Purkinje cell (primary cell): ENCODE measurements around the gene UTS2B. TPM values are rescaled to one million over a fixed set of nuclear protein-coding genes. Genes with fewer than 3 reads are reported as not detected.

Experiments
- polyA plus RNA-seq: library from polyadenylated mRNA; unstranded; fragments of >200 nt; fragmentation: Nextera tagmentation; gene quantifications from 2 replicates; pipeline ENCODE4 v1.2.1, GENCODE V29; 2014

Gene UTS2B, protein sequence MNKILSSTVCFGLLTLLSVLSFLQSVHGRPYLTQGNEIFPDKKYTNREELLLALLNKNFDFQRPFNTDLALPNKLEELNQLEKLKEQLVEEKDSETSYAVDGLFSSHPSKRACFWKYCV
- 1.2 and 4.6 TPM in 2 replicates for polyA plus RNA-seq

DNA sequence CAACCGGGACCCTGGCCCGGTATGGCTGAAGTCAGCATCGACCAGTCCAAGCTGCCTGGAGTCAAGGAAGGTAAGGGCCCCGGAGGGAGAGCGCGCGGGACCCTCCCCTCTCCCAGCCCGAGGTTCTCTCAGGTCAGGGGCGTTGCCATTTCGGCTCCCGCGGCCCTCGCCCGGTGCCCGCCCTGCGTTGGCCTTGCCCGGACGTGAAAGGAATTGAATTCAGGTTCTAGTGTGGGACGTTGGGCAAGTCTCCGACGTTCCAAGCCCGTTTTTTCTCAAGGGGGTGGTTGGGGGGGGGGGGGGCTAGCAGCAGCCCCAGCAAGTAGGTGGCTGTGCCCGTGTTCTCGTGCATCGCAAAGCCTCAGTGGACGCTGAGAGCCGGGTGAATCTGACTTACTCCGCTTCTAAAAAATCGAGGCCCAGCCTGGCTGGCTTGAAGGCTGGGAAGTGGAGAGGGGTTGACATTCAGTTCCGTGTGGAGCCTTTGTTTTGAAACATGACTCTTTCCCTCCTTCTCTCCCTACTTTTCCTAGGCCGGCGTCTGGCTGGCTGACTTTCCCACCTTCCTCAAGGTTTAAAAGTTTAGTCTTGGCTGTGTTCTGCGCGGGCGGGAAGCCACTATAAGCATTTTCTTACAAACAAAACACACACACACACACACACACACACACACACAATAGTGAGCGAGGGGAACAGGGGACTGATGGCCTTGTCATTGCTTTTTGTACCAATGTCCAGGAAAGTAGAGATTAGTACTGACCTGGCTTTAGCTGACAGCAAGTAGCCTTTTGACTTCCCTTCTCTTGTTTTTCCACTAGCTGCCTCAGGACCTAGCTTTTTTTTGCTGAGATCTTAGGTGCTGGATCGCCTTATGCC, at the start of gene UTS2B:
Gene UTS2B, minus strand, starts transcription at position 873 of the 876 bp plus-strand sequence. CDS start 48,337 bp downstream, outside the sequence.

DNA sequence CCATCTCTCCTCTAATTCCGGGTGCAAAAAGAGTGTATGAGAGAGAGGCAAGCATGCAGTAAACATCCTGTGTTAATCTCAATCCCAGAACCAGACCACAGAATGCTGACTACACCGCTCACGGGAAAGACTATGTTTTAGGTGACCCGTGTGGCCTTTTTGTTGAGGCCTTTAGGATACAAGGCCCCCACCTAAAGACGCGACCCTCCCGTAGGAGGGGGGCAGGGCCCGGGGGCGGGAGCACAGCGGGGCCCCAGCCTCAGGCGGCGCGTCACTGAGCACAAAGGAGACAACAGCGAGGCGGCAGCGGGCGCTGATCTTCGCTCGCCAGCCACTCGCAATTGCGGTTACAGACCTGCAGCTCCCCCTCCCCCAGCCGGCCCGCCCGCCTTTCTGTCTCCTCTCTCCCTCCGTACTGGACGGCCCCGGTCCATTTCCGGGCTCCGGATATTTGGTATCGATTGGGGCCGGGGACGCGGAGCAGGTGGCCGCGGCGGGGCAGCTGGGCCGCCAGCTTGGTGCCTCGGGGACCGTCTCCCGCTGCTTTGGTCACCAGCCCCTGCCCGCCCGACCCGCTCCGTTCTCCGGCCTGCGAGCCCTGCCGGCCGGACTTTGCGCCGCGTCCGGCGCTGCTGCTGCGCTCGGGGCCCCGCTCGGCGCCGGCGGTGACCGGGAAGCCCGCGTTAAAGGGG, 1.2 kb downstream of the UTS2B start, which contains the start of gene CCDC50:
Gene CCDC50, plus strand, starts transcription at position 433 of the 692 bp plus-strand sequence. CDS start 281 bp downstream, outside the sequence.

Other genes starting within 250 kb of the UTS2B start
- 1.7 TPM in 1 of 2 replicates, not detected in the other for gene OSTN, start 131.3 kb downstream of the UTS2B start, polyA plus RNA-seq
- gene CCDC50, start 1.1 kb downstream of the UTS2B start, polyA plus RNA-seq, result 18.0 and 36.0 TPM in 2 replicates
- gene PYDC2, start 130.6 kb upstream of the UTS2B start, polyA plus RNA-seq, result not detected in 2 replicates